Lower leg skin (tissue), 3 donors: Measurements from ENCODE around the gene P4HA3.

ENCODE experiments used
- POLR2A ChIP-seq, 2 donors: fragments of 450-650 bp; IDR thresholded peaks; one replicate each; pipeline ENCODE4 v1.6.1; 2016 to 2017; ENCODE audit warnings: antibody characterized with exemption in 2 of 2, mild to moderate bottlenecking in 1 of 2, moderate library complexity in 1 of 2
- TF ChIP-seq, protein P1 (sequence below), 3 donors: fragments of 450-650 bp; IDR thresholded peaks; one replicate each; pipeline ENCODE4 v1.5.1; 2016; ENCODE audit warnings: antibody characterized with exemption in 3 of 3, mild to moderate bottlenecking in 3 of 3, moderate library complexity in 2 of 3

DNA sequence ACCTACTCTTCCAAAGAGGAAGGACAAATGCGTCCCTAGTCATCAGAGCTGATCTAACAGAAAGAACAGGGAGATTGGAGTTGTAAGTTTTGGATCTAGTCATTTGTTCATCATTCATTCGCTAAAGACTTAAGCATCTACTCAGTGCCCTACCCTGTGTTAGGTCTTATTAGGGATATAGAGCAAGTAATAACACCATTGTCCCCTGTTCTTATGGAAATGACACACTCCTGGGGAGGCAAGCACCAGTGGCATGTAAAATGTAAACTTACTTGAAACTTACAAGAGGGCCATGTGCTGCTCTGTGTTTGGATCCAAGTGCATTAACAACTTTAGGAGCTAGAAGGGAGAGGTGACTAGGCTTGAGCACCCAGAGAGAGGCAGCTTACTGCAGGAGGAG lies 61.9 kb downstream of the P4HA3 start:
- TF ChIP-seq, protein P1, sequence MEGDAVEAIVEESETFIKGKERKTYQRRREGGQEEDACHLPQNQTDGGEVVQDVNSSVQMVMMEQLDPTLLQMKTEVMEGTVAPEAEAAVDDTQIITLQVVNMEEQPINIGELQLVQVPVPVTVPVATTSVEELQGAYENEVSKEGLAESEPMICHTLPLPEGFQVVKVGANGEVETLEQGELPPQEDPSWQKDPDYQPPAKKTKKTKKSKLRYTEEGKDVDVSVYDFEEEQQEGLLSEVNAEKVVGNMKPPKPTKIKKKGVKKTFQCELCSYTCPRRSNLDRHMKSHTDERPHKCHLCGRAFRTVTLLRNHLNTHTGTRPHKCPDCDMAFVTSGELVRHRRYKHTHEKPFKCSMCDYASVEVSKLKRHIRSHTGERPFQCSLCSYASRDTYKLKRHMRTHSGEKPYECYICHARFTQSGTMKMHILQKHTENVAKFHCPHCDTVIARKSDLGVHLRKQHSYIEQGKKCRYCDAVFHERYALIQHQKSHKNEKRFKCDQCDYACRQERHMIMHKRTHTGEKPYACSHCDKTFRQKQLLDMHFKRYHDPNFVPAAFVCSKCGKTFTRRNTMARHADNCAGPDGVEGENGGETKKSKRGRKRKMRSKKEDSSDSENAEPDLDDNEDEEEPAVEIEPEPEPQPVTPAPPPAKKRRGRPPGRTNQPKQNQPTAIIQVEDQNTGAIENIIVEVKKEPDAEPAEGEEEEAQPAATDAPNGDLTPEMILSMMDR (IDR thresholded peaks at IDR 0.05) = no peak
- no peak for TF ChIP-seq POLR2A (IDR thresholded peaks at IDR 0.05)
